Effector memory CD4-positive, alpha-beta T cell (primary cell): Measurements from ENCODE around the gene CD200.
"Not testable (repeated sequence)": the region's sequence is repeated elsewhere in the genome, so short reads cannot be mapped to it uniquely, and the experiment has no call there.

Experiments
- DNase-seq, 3 donors: peaks; one replicate each; pipeline ENCODE4 v3.0.0-alpha.2; 2020
- H3K27ac ChIP-seq: 2 replicates; pipeline ENCODE4 v1.7.0; 2013; ENCODE audit warnings: mild to moderate bottlenecking, low read length, moderate library complexity; ENCODE audit not compliant: insufficient read depth, poor library complexity, severe bottlenecking
- H3K27me3 ChIP-seq: replicated peaks from 2 replicates; pipeline ENCODE4 v1.7.0; 2013; ENCODE audit warnings: mild to moderate bottlenecking, low read length; ENCODE audit not compliant: insufficient read depth, control insufficient read depth, poor library complexity, severe bottlenecking
- H3K36me3 ChIP-seq: 2 replicates; pipeline ENCODE4 v1.7.0; 2013; ENCODE audit warnings: mild to moderate bottlenecking, low read length, moderate library complexity; ENCODE audit not compliant: control insufficient read depth, insufficient read depth
- H3K4me1 ChIP-seq: 2 replicates; pipeline ENCODE4 v1.7.0; 2013; ENCODE audit warnings: low read length, mild to moderate bottlenecking; ENCODE audit not compliant: control insufficient read depth, insufficient read depth, poor library complexity, severe bottlenecking
- H3K4me3 ChIP-seq: 2 replicates; pipeline ENCODE4 v1.7.0; 2013; ENCODE audit warnings: low read length, low read depth, mild to moderate bottlenecking; ENCODE audit not compliant: insufficient read depth, poor library complexity, severe bottlenecking
- H3K9me3 ChIP-seq: 2 replicates; pipeline ENCODE4 v1.7.0; 2013; ENCODE audit warnings: mild to moderate bottlenecking, low read length, moderate library complexity; ENCODE audit not compliant: control insufficient read depth

CD200 gene

GRCh38 chr3:112395181-112395895 is 62.4 kb downstream of the CD200 start:
- no peaks in the 10 kb centered on the region for H3K4me1 ChIP-seq
- no peaks in the 10 kb centered on the region for H3K36me3 ChIP-seq
- no peak overlapping the region for H3K4me3 ChIP-seq
- no peak overlapping the region for H3K27ac ChIP-seq
- no peak for DNase-seq
- H3K27me3 ChIP-seq, result no peaks in the 10 kb centered on the region
- H3K9me3 ChIP-seq, result no peaks in the 10 kb centered on the region

- no peak for DNase-seq
- Histone ChIP-seq H3K4me1 (no peaks in the 10 kb centered on the region), H3K4me3 (no peak overlapping the region), H3K27me3 (no peaks in the 10 kb centered on the region), H3K9me3 (no peaks in the 10 kb centered on the region), H3K27ac (no peak overlapping the region), H3K36me3 (no peaks in the 10 kb centered on the region)
Observed at GRCh38 chr3:112395896-112396290, 62.9 kb downstream of the CD200 start.

GRCh38 chr3:112397556-112397955 is 64.6 kb downstream of the CD200 start:
- H3K9me3 ChIP-seq, result no peaks in the 10 kb centered on the region
- no peak overlapping the region for H3K27ac ChIP-seq
- DNase-seq, result no peak
- H3K27me3 ChIP-seq, result no peaks in the 10 kb centered on the region
- no peak overlapping the region for H3K4me3 ChIP-seq
- H3K4me1 ChIP-seq, result no peaks in the 10 kb centered on the region
- H3K36me3 ChIP-seq, result no peaks in the 10 kb centered on the region

GRCh38 chr3:112399064-112399463 is 66.1 kb downstream of the CD200 start:
- Histone ChIP-seq H3K4me3 (no peak overlapping the region), H3K9me3 (no peaks in the 10 kb centered on the region), H3K27ac (no peak overlapping the region), H3K4me1 (no peaks in the 10 kb centered on the region), H3K27me3 (no peaks in the 10 kb centered on the region), H3K36me3 (no peaks in the 10 kb centered on the region)
- DNase-seq, result no peak

- not testable (repeated sequence) for H3K27me3 ChIP-seq, H3K4me3 ChIP-seq, H3K9me3 ChIP-seq, H3K4me1 ChIP-seq, DNase-seq, H3K36me3 ChIP-seq, H3K27ac ChIP-seq
Observed at GRCh38 chr3:112399554-112399953, 66.6 kb downstream of the CD200 start.

GRCh38 chr3:112400317-112400716 is 67.4 kb downstream of the CD200 start:
- not testable (repeated sequence) for H3K4me1 ChIP-seq, H3K36me3 ChIP-seq, H3K9me3 ChIP-seq, DNase-seq, H3K4me3 ChIP-seq, H3K27me3 ChIP-seq, H3K27ac ChIP-seq

- no peak overlapping the region for H3K27ac ChIP-seq
- no peaks in the 10 kb centered on the region for H3K9me3 ChIP-seq
- no peaks in the 10 kb centered on the region for H3K4me1 ChIP-seq
- H3K36me3 ChIP-seq, result no peaks in the 10 kb centered on the region
- no peak for DNase-seq
- no peak overlapping the region for H3K4me3 ChIP-seq
- H3K27me3 ChIP-seq, result no peaks in the 10 kb centered on the region
Observed at GRCh38 chr3:112401617-112402016, 68.7 kb downstream of the CD200 start.

GRCh38 chr3:112403103-112403502 is 70.1 kb downstream of the CD200 start:
- Histone ChIP-seq H3K36me3 (no peaks in the 10 kb centered on the region), H3K9me3 (no peaks in the 10 kb centered on the region), H3K27me3 (no peaks in the 10 kb centered on the region), H3K27ac (no peak overlapping the region), H3K4me3 (no peak overlapping the region), H3K4me1 (no peaks in the 10 kb centered on the region)
- DNase-seq, result no peak

- not testable (repeated sequence) for H3K9me3 ChIP-seq, H3K4me1 ChIP-seq, H3K27me3 ChIP-seq, H3K4me3 ChIP-seq, H3K27ac ChIP-seq, DNase-seq, H3K36me3 ChIP-seq
Observed at GRCh38 chr3:112404924-112405549, 72.1 kb downstream of the CD200 start.

- Histone ChIP-seq H3K4me3 (no peak overlapping the region), H3K9me3 (no peaks in the 10 kb centered on the region), H3K4me1 (no peaks in the 10 kb centered on the region), H3K36me3 (no peaks in the 10 kb centered on the region), H3K27me3 (no peaks in the 10 kb centered on the region), H3K27ac (no peak overlapping the region)
- no peak for DNase-seq
Observed at GRCh38 chr3:112405845-112406244, 72.9 kb downstream of the CD200 start.
